Aorta (tissue), 5 donors: ENCODE results near the gene NTRK1. TPM values are rescaled to one million over a fixed set of nuclear protein-coding genes. Genes with fewer than 3 reads are reported as not detected.

ENCODE experiments used
- ATAC-seq: fragments of 200-7000 bp; cut with Tn5 transposase; one replicate; pipeline ENCODE4 v1.9.1; 2022; ENCODE audit warnings: moderate library complexity; ENCODE audit not compliant: low FRiP score
- DNase-seq, 2 donors: peaks; one replicate each; pipeline ENCODE4 v3.0.0-alpha.2; 2020
- H3K27ac ChIP-seq, 2 donors: one replicate each; pipeline ENCODE4 v1.5.1; 2013; ENCODE audit warnings: low read length in 2 of 2, mild to moderate bottlenecking in 2 of 2, moderate library complexity in 2 of 2, control low read depth in 1 of 2, inconsistent platforms in 1 of 2, low read depth in 1 of 2
- H3K27me3 ChIP-seq, 2 donors: one replicate each; pipeline ENCODE4 v1.6.1; 2013; ENCODE audit warnings: control low read depth in 1 of 2, low read length in 1 of 2, mild to moderate bottlenecking in 1 of 2, moderate library complexity in 1 of 2; ENCODE audit not compliant: insufficient read depth in 2 of 2, control insufficient read depth in 1 of 2
- H3K36me3 ChIP-seq, 2 donors: one replicate each; pipeline ENCODE4 v1.6.1; 2013; ENCODE audit warnings: control low read depth in 1 of 2, low read length in 1 of 2, mild to moderate bottlenecking in 1 of 2; ENCODE audit not compliant: insufficient read depth in 2 of 2, control insufficient read depth in 1 of 2
- H3K4me1 ChIP-seq, 2 donors: one replicate each; pipeline ENCODE4 v1.6.1; 2013; ENCODE audit warnings: low read length in 2 of 2, control low read depth in 1 of 2, mild to moderate bottlenecking in 1 of 2, moderate library complexity in 1 of 2; ENCODE audit not compliant: insufficient read depth in 2 of 2, control insufficient read depth in 1 of 2
- H3K4me3 ChIP-seq, 2 donors: one replicate each; pipeline ENCODE4 v1.5.1; 2013; ENCODE audit warnings: low read length in 2 of 2, control low read depth in 1 of 2, mild to moderate bottlenecking in 1 of 2
- H3K9me3 ChIP-seq: one replicate; pipeline ENCODE4 v1.6.1; 2013; ENCODE audit warnings: mild to moderate bottlenecking, low read length; ENCODE audit not compliant: control insufficient read depth
- WGBS, 2 donors: extraction: QIAGEN DNeasy Blood & Tissue Kit; methylation state at CpG; one replicate each; pipeline ENCODE4 v1.1.7; 2013; 5-methylcytosine and 5-hydroxymethylcytosine counted together
- intact Hi-C, 2 donors: fragments of 100-400 bp; cut with DNase I; formaldehyde crosslinking; loops; one replicate each; pipeline versions ENCODE4 v1.14.2 to v1.15.0; 2022
- polyA plus RNA-seq, 2 donors: library from polyadenylated mRNA; stranded (reverse); fragments of 200-250 nt; gene quantifications; one replicate each; pipeline ENCODE4 v1.2.3, GENCODE V29; 2013
- total RNA-seq, 2 donors: library from RNA; stranded (reverse); fragmentation: NEBNext Ultra II Directional; extraction: Animal tissue kit (Norgen Biotek cat#: 25700); gene quantifications; one replicate each; pipeline ENCODE4 v1.2.1, GENCODE V29; 2021
- donor health status: healthy with polysubstance abuse.
- donor health status: Bipolar disorder and iron deficiency.
- donor health status: DM: no; HTN: no; CAD: no.
- donor health status: DM: no; HTN: no; CAD: no.
- donor health status: DM: yes; HTN: yes; CAD: no.

Gene NTRK1
- total and polyA plus RNA-seq, 4 donors: 0.50 to 3.5 (median 0.88) TPM

DNA sequence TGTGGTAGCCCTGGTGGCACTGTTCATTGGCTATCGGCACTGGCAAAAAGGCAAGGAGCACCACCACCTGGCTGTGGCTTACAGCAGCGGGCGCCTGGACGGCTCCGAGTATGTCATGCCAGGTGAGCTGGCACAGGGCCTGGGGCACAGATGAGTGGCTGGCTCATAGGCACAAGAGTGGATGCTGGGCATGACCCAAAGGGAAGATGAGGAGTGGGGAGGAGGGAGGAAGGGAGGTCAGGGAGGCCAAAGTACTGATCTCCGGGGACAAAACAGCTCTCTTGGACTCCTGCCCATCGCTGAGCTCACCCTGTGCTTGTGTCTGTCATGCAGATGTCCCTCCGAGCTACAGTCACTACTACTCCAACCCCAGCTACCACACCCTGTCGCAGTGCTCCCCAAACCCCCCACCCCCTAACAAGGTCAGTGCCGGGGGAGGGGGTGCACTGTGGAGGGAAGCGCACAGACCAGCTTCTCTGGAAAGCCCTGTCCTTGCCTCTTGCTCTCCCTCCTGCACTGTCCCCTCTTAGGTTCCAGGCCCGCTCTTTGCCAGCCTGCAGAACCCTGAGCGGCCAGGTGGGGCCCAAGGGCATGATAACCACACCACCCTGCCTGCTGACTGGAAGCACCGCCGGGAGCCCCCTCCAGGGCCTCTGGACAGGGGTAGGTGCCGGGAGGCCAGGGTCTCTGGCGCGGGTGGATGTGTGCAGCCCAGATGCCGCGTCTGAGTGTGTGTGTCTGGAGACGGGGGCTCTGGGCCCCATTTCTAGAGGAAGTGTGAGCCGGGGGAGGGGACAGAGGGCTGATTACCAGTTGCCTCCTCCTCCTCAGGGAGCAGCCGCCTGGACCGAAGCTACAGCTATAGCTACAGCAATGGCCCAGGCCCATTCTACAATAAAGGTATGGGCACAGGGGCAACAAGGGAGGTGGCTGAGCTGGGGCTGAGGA lies 52.5 kb downstream of the NTRK1 start:
- peak in 1 of 2 donors; percentile 48 for DNase-seq
- no peaks in the 10 kb centered on the region for H3K4me1 ChIP-seq
- peak; percentile 15 for ATAC-seq
- no peaks in the 10 kb centered on the region for H3K9me3 ChIP-seq
- H3K27me3 ChIP-seq: no peaks in the 10 kb centered on the region
- intact Hi-C loops: no loop called here
- 86 to 87% methylated on average over 21 to 24 of the region's 24 CpGs for WGBS, 2 donors
- H3K4me3 ChIP-seq: no peak overlapping the region
- no peaks in the 10 kb centered on the region for H3K36me3 ChIP-seq
- H3K27ac ChIP-seq: no peak overlapping the region

DNA sequence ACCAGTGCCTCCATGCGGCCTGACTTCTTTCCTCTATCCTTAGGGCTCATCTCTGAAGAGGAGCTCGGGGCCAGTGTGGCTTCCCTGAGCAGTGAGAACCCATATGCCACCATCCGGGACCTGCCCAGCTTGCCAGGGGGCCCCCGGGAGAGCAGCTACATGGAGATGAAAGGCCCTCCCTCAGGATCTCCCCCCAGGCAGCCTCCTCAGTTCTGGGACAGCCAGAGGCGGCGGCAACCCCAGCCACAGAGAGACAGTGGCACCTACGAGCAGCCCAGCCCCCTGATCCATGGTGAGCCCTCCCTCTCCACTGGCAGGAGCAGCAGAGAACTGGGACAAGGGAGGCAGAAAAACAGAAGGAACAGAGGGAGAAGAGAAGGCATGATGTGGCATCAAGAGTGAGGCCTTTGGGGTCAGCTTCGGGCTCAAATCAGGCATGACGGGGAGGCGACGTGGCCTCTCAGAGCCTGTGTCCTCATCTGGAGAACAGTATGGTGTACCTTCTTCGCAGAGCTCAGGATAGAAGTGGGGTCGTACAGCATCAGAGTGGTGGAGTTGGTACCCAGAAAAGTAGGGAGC lies 53.2 kb downstream of the NTRK1 start:
- DNase-seq: peak in 1 of 2 donors; percentile 18
- Histone ChIP-seq H3K27me3 (no peaks in the 10 kb centered on the region), H3K36me3 (no peaks in the 10 kb centered on the region), H3K9me3 (no peaks in the 10 kb centered on the region), H3K4me3 (no peak overlapping the region), H3K27ac (no peak overlapping the region), H3K4me1 (no peaks in the 10 kb centered on the region)
- intact Hi-C loops: no loop called here
- 92 to 93% methylated on average over 13 of the region's 13 CpGs for WGBS, 2 donors
- ATAC-seq: no peak

DNA sequence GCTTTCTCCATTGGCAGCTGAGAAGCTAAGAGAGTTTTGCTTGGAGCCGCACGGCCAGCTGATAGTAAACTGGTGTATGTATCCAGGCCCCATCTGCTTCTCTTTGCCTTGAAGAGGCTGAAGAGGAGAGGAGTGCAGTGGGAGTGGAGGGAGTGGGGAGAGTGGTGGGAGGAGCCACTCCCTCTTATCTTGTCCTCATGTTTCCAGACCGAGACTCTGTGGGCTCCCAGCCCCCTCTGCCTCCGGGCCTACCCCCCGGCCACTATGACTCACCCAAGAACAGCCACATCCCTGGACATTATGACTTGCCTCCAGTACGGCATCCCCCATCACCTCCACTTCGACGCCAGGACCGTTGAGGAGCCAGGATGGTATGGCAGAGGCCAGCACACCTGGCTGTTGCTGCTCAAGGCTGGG lies 53.8 kb downstream of the NTRK1 start:
- Histone ChIP-seq H3K27ac (no peak overlapping the region), H3K9me3 (no peaks in the 10 kb centered on the region), H3K27me3 (no peaks in the 10 kb centered on the region), H3K4me3 (no peak overlapping the region), H3K36me3 (no peaks in the 10 kb centered on the region), H3K4me1 (no peaks in the 10 kb centered on the region)
- 87% methylated on average over 9 of the region's 9 CpGs for WGBS, 2 donors
- ATAC-seq (no peak), DNase-seq (no peak)
- intact Hi-C loops: no loop called here

DNA sequence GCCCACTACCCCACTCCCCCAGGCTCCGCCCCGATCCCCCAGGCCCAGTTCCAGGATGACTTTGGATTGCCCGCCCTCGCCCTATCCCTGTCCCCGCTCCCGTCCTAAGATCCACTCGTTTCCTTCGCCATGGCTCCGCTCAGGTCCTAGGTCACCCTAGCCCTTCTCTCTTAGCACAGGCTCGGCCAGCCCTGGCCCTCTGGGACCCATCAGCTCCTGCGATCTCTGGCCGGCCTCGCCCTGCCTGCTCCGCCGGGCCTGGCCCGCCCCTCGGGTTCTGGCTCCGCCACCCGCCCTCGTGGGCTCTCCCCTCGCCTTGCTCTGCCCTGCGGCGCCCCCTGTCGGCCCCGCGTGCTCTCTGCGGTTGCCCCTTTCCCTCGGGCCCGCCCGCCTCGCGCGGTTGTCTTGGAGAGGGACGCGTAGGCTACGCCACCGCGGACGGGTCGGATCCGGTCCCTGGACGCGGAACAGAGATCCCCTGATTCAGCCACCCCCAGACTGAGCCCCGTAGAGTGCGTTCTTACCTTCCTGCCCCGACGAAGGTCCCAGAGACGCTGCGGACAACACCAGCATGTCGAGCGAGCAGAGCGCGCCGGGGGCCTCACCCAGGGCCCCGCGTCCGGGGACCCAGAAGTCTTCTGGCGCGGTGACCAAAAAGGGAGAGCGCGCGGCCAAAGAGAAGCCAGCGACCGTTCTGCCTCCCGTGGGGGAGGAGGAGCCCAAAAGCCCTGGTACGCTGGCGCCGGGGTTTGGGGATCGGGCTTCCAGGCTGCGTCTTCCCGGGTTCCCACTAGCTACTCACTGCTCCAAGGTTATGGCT lies 59.8 kb downstream of the NTRK1 start, which contains the start of gene LRRC71:
Gene LRRC71, plus strand, starts transcription at position 400 of the 820 bp plus-strand sequence. Its CDS starts 172 bp downstream, at position 572.
- DNase-seq (peak; percentile 83 to 92), ATAC-seq (peak; percentile 94)
- H3K36me3 ChIP-seq: no peaks in the 10 kb centered on the region
- 6 to 7% methylated on average over 62 to 71 of the region's 71 CpGs for WGBS, 2 donors
- H3K27ac ChIP-seq: no peak within 1 kb of the TSS
- no peak within 1 kb of the TSS for H3K4me3 ChIP-seq
- H3K9me3 ChIP-seq: no peaks in the 10 kb centered on the region
- H3K4me1 ChIP-seq: no peaks in the 10 kb centered on the region
- H3K27me3 ChIP-seq: peaks cover 0 to 3% of the 10 kb centered on the region in 2 donors
- intact Hi-C loops: no loop called here

DNA sequence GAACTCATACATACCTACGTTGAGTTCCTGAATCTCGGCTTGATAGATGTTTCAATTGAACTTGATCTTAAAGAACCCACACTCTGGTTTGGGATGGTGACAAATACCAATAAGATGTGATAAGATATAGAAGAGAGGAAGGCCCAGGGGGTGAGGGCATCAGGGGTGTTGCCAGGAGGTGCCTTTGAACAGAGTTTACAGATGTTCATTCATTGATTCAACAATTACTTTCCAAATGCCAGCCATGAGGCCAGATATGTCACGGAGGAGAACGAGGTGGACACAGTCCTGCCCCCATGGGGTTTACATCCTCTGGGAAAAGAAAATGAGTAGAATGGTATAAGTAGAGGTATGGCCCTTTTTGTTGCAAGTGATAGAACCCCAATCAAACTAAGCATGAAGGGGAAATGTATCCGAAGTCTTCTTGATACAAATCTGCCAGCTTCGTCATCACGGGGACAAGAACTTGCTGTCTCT lies 60.4 kb downstream of the NTRK1 start:
- 71 to 72% methylated on average over 7 of the region's 7 CpGs for WGBS, 2 donors
- intact Hi-C loops: no loop called here
- H3K27me3 ChIP-seq: peaks cover 0 to 3% of the 10 kb centered on the region in 2 donors
- no peaks in the 10 kb centered on the region for H3K4me1 ChIP-seq
- no peaks in the 10 kb centered on the region for H3K36me3 ChIP-seq
- no peak overlapping the region for H3K4me3 ChIP-seq
- no peaks in the 10 kb centered on the region for H3K9me3 ChIP-seq
- ATAC-seq (no peak), DNase-seq (no peak)
- no peak overlapping the region for H3K27ac ChIP-seq

DNA sequence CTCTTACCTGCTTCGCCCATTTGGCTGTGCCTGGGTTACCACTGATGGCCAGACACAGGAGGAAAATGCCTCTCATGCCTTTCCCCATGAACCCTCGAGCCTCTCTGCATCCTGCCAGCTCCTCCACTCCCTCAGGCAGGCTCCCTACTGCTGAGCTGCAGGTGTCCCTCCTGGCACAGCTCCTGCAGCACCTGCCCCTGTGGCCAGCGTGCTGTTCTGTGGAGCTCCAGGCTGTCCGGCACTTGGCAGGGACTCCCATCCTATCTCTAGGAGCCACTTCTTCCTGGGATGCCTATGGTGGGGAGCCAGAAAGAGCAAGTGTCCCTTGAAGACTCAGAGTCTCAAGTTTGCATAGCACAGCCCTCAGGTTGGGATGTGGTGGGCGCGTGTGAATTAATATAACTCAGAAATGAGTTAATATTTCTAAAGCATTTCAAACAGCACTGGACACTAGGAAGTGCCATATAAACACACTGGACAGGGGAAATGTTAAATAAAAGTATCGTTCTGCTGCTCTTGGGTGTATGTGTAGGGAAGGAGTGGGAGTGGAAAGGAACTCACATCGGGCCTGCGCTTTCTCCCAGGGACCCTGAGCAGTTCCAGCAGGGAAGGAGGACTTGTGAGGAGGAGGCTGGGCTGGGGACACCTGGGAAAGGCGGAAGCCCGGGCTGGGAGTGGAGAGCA lies 62.5 kb downstream of the NTRK1 start:
- no peak overlapping the region for H3K4me3 ChIP-seq
- 19 to 21% methylated on average over 11 of the region's 11 CpGs for WGBS, 2 donors

DNA sequence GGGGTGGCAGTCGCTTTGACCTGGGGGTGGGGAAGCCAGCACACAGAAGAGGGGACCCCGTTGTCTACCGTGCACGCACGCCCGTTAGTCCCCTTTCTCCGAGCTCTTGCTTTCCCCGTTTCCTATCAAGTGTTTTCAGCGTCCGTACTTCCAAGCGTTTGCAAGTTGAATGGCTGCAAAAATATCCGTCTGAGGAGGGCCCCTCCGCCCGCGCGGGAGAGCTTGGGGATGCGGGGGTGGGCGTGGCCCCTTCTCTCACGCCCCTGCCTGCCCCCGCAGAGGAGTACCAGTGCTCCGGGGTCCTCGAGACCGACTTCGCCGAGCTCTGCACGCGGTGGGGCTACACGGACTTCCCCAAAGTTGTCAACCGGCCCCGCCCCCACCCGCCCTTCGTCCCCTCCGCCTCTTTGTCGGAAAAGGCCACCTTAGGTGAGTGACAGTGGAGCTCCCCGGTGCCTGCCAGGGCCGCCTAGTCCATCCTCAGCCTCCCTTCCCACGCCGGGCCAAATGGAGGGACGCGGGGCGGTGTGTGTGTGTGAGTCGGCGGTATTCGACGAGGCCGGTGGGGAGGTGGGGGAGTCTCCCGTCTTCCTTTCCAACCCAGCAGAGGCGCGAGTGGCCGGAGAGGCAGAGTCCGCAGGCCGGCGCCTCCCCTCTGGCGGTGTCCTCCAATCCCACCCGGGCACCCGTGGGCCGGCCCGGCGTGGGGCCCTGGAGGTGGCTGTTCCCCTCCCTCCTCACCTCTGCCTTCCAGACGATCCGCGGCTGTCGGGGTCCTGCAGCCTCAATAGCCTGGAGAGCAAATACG lies 63.2 kb downstream of the NTRK1 start:
- WGBS, 2 donors: 2% methylated on average over 57 to 64 of the region's 64 CpGs
- H3K27me3 ChIP-seq: peaks cover 0 to 3% of the 10 kb centered on the region in 2 donors
- DNase-seq (no peak), ATAC-seq (no peak)
- H3K36me3 ChIP-seq: no peaks in the 10 kb centered on the region
- intact Hi-C loops: no loop called here
- H3K9me3 ChIP-seq: no peaks in the 10 kb centered on the region
- H3K4me1 ChIP-seq: no peaks in the 10 kb centered on the region
- H3K4me3 ChIP-seq: no peak overlapping the region
- H3K27ac ChIP-seq: no peak overlapping the region

More for the DNA sequence above, 62.5 kb downstream of the NTRK1 start:
- H3K36me3 ChIP-seq: no peaks in the 10 kb centered on the region
- H3K27me3 ChIP-seq: peaks cover 0 to 3% of the 10 kb centered on the region in 2 donors
- no peaks in the 10 kb centered on the region for H3K4me1 ChIP-seq
- intact Hi-C loops: no loop called here
- ATAC-seq (no peak), DNase-seq (no peak)
- H3K9me3 ChIP-seq: no peaks in the 10 kb centered on the region
- no peak overlapping the region for H3K27ac ChIP-seq
